Inflammatory macrophage (primary cell): ENCODE data around the gene UBL4A.
A peak's percentile ranks its signal among the peaks of the same experiment; 100 is the strongest.

Experiments used
- DNase-seq, 2 donors: peaks; one replicate each; pipeline ENCODE4 v3.0.0-alpha.2; 2020 to 2022

Gene UBL4A

DNA sequence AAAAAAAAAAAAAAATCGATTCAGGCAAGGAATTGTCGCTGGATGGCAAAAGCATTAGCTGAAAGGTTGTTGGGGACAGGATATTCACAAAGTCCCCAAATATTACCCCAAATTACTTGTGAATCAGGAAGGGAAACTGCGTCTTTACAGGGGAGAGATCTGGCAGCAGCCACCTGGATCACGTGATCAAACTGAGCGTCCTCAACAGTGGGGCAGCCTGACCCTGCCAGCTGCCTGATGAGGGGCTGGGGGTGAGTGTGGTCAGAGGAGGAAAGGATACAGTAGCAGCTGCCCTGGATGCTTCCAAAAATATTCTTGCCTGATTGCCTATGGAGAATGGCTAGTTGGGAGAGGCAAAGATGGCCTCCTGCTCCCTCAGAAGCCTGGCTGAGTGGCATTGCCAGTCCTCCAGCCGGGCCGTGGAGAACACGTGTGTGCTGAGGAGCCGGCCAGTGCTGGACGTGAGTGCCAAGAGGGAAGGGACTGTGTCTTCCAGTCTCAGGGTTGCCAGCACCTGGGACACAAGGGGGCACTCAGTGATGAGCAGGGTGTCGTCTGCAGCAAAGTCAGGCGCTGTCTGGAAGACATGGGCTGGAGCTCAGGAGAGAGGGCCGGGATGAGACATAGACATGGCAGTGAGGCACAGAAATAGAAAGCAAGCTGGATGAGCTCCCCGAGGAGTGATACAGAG is 4.4 kb downstream of the UBL4A start:
- DNase-seq, result no peak

- DNase-seq, result no peak
These were observed 5.2 kb downstream of the UBL4A start for GRCh38 chrX:154481195-154481594.

DNA sequence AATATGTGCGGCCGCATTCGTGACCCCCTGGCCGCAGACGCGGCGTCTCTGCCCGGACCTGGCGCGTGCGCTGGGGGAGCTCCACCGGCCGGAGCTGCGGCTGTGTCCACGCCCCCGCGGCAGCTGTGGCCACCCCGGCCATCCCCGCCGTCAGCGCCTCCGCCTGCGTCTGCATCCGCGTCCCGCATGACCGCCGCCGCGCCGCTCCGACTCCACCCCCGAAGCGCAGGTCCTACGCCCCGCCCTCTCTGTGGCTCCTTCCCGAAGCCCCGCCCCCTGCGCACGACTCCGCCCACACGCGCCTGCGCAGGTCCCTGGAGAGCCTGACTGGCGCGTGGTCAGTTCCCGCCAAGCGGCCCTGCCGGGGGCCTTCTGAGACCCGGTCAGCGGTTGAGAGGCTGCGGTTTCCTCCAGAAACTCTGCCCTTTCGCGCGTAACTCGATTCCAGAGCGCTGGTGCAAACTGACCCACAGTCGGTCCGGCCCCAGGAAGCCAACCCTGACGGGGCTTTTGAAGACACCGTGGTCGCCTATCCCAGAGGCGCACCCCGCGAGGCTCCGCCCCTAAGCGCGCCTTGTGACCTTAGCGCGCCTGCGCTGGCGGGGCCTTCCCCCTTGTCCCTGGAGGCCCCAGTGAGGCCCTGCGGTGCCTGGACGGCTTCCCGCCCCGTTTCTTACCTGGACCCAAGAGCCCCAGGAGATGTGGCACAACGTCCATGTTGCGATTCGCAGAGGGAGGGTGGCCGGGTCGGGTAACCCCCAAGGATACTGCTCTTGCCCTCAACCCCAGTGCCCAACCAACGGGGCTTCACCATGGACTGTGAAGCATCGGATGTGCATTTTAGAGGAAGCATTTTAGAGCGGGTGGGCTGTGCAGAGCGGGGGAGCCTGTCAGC is 7.4 kb downstream of the UBL4A start, which contains the start of gene LAGE3:
LAGE3 (minus strand) TSS at position 554 of the 895 bp plus-strand sequence; CDS start at position 188, 366 bp downstream.
- DNase-seq, result peak; percentile 90 to 94

GRCh38 chrX:154477891-154478477 is 8.4 kb downstream of the UBL4A start:
- no peak for DNase-seq

DNA sequence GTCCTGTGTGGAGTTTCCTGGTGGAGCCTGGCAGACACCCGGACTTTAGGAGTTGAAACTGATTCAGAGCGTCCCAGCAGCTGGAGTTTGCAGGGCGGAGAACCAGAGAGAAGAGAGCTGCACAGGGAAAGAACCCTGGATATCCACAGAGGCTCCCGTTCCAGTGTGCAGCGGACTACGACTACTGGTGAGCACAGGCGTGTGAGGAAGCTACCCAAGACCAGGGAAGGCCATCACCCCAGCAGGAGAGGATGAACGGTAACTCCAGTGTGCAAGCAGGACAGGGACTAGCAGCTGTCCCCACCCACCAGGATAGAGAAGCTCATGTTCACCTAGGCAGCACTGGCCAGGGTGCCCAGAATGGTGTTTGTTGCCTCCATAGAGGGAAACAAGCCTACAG is 9.6 kb downstream of the UBL4A start:
- DNase-seq, result no peak

- DNase-seq, result no peak
These were observed 12.7 kb downstream of the UBL4A start for GRCh38 chrX:154473683-154474082.

- DNase-seq, result no peak
These were observed 13.5 kb downstream of the UBL4A start for GRCh38 chrX:154472685-154473632.

DNA sequence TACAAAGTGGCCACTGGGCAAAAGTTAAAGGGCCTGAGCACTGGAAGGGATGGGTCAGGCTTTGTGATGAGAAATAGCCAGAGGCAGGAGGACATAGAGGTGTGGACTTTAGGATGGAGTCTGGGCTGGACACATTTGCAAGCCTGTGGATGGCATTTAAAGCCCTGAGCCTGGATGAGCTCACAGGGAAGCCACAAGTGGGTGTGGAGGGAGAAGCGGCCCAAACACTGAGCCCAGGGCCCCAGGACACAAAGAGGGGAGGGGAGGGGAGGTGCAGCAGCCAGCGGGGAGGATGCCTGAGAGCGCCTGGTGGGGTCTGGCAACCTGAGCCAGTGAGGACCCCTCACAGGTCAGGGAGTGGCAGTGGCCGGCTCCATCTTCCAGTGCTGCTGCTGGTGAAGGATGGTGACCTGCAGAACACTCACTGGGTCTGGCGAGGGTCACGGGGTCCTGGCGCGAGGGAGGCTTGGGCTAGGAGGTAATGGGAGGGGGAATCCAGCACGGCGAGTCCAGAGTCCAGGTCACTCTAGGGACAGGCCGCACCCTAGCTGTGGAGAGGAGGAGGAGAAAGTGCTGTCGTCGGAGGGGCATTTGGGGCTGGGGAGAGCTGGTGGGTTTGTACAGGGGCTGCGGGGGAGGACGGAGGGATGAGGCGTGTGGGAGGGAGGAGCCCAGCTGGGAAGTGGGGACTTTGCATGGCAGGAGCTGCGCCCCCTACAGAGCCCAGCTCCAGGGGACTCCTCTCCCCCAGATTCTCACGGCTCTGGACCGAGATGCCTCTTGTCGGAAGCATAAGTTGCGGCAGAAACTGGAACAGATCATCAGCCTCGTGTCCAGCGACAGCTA is 14.4 kb downstream of the UBL4A start:
- DNase-seq, result no peak

DNA sequence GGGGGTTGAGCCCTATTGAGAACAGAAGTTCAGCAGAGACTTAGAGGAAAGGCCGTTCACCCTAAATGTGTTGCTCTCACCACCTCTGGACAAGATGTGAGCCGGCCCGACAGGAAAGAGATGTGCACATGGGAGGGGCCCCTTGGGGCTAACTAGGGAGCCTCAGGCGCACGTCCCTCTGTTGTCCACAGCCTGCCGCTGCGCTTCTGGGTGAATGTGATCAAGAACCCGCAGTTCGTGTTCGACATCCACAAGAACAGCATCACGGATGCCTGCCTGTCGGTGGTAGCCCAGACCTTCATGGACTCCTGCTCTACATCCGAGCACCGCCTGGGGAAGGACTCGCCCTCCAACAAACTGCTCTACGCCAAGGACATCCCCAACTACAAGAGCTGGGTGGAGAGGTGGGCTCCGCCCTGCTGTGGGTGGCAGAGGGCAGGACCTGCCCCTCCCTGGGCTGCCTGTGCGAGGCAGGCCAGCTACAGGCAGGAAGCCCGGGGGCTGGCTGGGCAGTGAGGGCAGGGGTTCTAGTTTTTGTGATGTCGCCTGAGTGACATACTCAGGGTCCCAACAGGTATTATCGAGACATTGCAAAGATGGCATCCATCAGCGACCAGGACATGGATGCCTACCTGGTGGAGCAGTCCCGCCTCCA is 15.4 kb downstream of the UBL4A start:
- no peak for DNase-seq

DNA sequence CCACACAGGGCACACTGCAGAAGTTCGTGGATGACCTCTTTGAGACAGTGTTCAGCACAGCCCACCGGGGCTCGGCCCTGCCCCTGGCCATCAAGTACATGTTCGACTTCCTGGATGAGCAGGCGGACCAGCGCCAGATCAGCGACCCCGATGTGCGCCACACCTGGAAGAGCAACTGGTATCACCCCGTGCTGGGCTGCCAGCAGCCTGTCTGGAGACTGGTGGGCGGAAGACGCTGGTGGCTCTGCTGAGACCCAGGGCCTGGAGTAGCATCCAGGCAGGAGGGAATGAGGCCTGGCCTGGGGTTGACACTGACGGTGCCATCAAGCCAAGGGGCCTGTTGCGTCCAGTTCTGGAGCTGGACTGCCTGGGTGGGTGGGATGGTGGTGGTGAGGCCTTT is 16.0 kb downstream of the UBL4A start:
- DNase-seq, result no peak

- DNase-seq, result no peak
These were observed 16.5 kb downstream of the UBL4A start for GRCh38 chrX:154469880-154470279.

- DNase-seq, result no peak
These were observed 17.3 kb downstream of the UBL4A start for GRCh38 chrX:154469114-154469513.

DNA sequence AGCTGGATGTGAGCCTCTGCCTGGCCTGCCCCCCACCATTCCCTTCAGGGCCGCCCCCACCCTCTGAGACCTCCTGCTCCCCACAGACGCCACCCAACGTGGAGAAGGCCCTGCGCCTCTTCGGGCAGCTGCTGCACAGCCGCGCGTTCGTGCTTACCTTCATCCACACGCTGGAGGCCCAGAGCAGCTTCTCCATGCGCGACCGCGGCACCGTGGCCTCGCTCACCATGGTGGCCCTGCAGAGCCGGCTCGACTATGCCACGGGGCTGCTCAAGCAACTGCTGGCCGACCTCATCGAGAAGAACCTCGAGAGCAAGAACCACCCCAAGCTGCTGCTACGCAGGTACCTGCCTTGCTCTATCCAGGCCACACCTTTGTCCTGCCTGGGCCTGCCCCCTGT is 18.2 kb downstream of the UBL4A start:
- DNase-seq, result no peak

DNA sequence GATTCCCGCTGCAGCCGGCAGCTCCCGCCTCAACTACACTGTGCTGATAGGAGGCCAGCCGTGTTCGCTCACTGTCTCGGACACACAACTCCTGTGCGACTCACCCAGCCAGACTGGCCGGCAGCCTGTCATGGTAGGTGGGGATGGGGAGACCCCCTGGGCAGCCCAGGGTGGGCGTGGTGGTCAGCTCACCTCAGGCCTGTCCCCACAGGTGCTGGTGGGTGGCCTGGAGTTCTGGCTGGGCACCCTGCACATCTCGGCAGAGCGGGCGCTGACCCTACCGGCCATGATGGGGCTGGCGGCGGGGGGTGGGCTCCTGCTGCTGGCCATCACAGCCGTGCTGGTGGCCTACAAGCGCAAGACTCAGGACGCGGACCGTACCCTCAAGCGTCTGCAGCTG is 18.9 kb downstream of the UBL4A start:
- DNase-seq, result no peak

DNA sequence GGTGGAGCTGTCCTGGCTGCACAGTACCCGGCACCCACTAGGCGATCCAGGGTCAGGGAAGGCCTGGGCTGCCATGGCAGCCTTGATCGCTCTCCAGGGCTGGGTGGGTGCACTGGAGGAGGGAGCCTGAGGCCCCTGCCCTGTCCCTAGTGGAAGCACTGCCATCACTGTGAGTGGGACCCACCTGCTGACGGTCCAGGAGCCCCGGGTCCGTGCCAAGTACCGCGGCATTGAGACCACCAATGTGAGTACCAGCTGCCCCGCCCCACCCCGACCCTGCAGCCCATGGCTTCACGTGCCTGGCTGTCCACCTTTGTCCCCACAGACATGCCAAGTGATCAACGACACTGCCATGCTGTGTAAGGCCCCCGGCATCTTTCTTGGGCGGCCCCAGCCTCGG is 19.5 kb downstream of the UBL4A start:
- no peak for DNase-seq

DNA sequence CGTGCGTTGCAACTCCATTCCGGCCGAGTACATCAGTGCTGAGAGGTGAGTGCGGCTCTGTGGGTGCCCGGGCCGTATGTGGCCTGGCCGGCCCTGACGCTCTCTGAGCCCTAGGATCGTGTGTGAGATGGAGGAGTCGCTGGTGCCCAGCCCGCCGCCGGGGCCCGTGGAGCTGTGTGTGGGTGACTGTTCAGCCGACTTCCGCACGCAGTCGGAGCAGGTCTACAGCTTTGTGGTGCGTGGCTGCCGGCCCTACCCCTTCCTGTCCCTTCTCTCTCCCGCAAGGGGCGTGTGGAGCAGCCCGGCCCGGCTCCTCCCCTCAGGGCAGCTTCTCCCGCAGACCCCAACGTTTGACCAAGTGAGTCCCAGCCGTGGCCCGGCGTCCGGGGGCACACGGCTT is 20.4 kb downstream of the UBL4A start:
- DNase-seq, result no peak

DNA sequence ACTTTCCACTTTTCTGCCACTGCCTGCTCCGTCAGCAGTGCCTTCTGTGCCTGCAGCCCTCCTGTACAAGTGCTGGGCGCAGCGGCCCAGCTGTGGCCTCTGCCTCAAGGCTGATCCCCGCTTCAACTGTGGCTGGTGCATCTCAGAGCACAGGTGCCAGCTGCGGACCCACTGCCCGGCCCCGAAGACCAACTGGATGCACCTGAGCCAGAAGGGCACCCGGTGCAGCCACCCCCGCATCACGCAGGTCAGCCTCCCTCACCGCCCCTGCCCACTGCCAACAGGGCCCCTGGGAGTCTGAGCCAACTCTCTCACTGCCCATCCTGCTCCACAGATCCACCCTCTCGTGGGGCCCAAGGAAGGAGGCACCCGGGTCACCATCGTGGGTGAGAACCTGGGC is 20.8 kb downstream of the UBL4A start:
- DNase-seq, result no peak

GRCh38 chrX:154464806-154465365 is 21.5 kb downstream of the UBL4A start:
- DNase-seq, result no peak

DNA sequence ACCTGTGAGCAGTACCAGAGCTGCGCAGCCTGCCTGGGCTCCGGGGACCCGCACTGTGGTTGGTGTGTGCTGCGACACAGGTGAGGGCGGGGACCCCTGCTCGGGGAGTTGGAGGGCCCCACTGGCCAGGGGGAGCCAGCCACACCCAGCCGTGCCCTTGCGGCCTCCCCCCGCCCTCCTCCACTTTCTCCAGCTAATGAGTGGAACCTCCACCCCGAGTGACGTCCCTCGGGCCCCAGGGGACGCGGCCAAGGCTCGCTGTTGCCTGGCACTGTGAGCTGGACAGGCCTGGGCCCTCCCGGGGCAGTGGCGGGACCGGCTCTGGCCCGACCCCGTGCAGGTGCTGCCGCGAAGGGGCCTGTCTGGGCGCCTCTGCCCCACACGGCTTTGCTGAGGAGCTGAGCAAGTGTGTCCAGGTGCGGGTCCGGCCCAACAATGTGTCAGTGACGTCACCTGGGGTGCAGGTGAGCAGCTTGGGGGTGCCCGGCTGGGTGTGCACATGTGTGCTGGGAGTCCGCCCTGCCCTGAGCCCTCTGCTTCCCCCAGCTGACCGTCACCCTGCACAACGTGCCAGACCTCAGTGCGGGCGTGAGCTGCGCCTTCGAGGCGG is 22.7 kb downstream of the UBL4A start:
- DNase-seq, result no peak

DNA sequence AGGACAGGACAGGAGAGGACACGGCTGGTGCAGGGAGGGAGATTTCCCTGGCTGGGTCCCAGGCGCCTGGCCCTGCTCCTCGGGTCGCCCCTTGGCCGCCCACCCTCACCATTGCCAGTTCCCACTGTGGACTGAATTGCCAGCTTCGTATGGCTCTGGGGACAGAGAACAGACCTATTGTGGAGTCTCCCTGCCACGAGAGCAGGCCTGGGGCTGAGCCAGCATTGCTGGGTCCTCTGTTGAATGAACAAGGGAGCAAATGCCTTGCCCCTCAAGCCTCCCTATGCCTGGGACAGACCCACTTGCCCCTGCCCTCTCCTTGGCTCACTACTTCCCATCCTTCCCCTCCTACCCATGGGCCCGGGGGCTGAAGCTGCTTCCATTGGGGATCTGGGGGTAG is 24.0 kb downstream of the UBL4A start:
- no peak for DNase-seq
